Measurements from ENCODE around the gene SNTG2.

- TF ChIP-seq CTCF (IDR thresholded peaks at IDR 0.05) (no peak), ZFX (IDR thresholded peaks at IDR 0.05; ENCODE audit: borderline replicate concordance) (no peak)
Observed at GRCh38 chr2:1055014-1055595, 104.5 kb downstream of the SNTG2 start.

All from 22Rv1 (cell line).